Sciatic nerve (tissue), 2 donors: ENCODE data around the gene GALNT1. TPM values are rescaled to one million over a fixed set of nuclear protein-coding genes. Genes with fewer than 3 reads are reported as not detected.
"Not testable (repeated sequence)": the region's sequence is repeated elsewhere in the genome, so short reads cannot be mapped to it uniquely, and the experiment has no call there.

Experiments
- ATAC-seq: fragments of 200-7000 bp; cut with Tn5 transposase; one replicate; pipeline ENCODE4 v1.9.1; 2020; ENCODE audit warnings: mild to moderate bottlenecking, moderate library complexity
- DNase-seq: peaks from one replicate; pipeline ENCODE4 v3.0.0-alpha.2; 2020; ENCODE audit warnings: low spot score
- intact Hi-C: fragments of 100-400 bp; cut with DNase I; formaldehyde crosslinking; loops from one replicate; pipeline ENCODE4 v1.14.2; 2022
- total RNA-seq: library from RNA; stranded (reverse); fragmentation: NEBNext Ultra II Directional; extraction: Animal tissue kit (Norgen Biotek cat#: 25700); gene quantifications from one replicate; pipeline ENCODE4 v1.2.1, GENCODE V29; 2021
- donor health status: DM: no; HTN: no; CAD: no.
- donor health status: DM: no; HTN: no; CAD: no.

Gene GALNT1
- total RNA-seq: 64.9 TPM

- intact Hi-C loops: loop anchor here (10.0 kb wide), 1 partner anchor 167 kb away; no protein-coding TSS in a partner anchor
- no peak for DNase-seq
- peak; percentile 62 for ATAC-seq
Observed at GRCh38 chr18:35581546-35581897, at the start of gene GALNT1. Gene GALNT1, plus strand, starts transcription at chr18:35581740. Its CDS starts 72,923 bp downstream, at chr18:35654663.

GRCh38 chr18:35533916-35534405 is 47.6 kb upstream of the GALNT1 start:
- intact Hi-C loops: no loop called here

GRCh38 chr18:35535297-35535696 is 46.2 kb upstream of the GALNT1 start:
- DNase-seq: no peak
- intact Hi-C loops: no loop called here

More at GRCh38 chr18:35533916-35534405, 47.6 kb upstream of the GALNT1 start:
- DNase-seq: no peak
- no peak for ATAC-seq

GRCh38 chr18:35542356-35542755 is 39.2 kb upstream of the GALNT1 start:
- DNase-seq (no peak), ATAC-seq (no peak)
- intact Hi-C loops: no loop called here

More at GRCh38 chr18:35535297-35535696, 46.2 kb upstream of the GALNT1 start:
- no peak for ATAC-seq

GRCh38 chr18:35547008-35547605 is 34.4 kb upstream of the GALNT1 start:
- ATAC-seq: no peak
- DNase-seq: no peak
- intact Hi-C loops: no loop called here

- intact Hi-C loops: no loop called here
- ATAC-seq (no peak), DNase-seq (no peak)
Observed at GRCh38 chr18:35549564-35549963, 32.0 kb upstream of the GALNT1 start.

GRCh38 chr18:35553300-35553699 is 28.2 kb upstream of the GALNT1 start:
- no peak for DNase-seq
- no peak for ATAC-seq

GRCh38 chr18:35555538-35555937 is 26.0 kb upstream of the GALNT1 start:
- ATAC-seq, DNase-seq, intact Hi-C loops: not testable (repeated sequence)

More at GRCh38 chr18:35553300-35553699, 28.2 kb upstream of the GALNT1 start:
- intact Hi-C loops: no loop called here

GRCh38 chr18:35559867-35560266 is 21.7 kb upstream of the GALNT1 start:
- ATAC-seq (no peak), DNase-seq (no peak)
- intact Hi-C loops: no loop called here

- intact Hi-C loops: no loop called here
- DNase-seq: no peak
- no peak for ATAC-seq
Observed at GRCh38 chr18:35564795-35565453, 16.6 kb upstream of the GALNT1 start.

- intact Hi-C loops: no loop called here
- ATAC-seq (no peak), DNase-seq (no peak)
Observed at GRCh38 chr18:35566019-35566418, 15.5 kb upstream of the GALNT1 start.

- ATAC-seq: no peak
- no peak for DNase-seq
- intact Hi-C loops: no loop called here
Observed at GRCh38 chr18:35570182-35570581, 11.4 kb upstream of the GALNT1 start.

GRCh38 chr18:35571138-35571537 is 10.4 kb upstream of the GALNT1 start:
- ATAC-seq (no peak), DNase-seq (no peak)
- intact Hi-C loops: no loop called here

GRCh38 chr18:35572644-35573043 is 8.9 kb upstream of the GALNT1 start:
- no peak for DNase-seq
- no peak for ATAC-seq
- intact Hi-C loops: no loop called here

GRCh38 chr18:35573531-35573930 is 8.0 kb upstream of the GALNT1 start:
- ATAC-seq: no peak

GRCh38 chr18:35576240-35576845 is 5.2 kb upstream of the GALNT1 start:
- DNase-seq, ATAC-seq, intact Hi-C loops: not testable (repeated sequence)

More at GRCh38 chr18:35573531-35573930, 8.0 kb upstream of the GALNT1 start:
- DNase-seq: no peak
- intact Hi-C loops: no loop called here

GRCh38 chr18:35577045-35577848 is 4.3 kb upstream of the GALNT1 start:
- intact Hi-C loops: no loop called here
- no peak for ATAC-seq
- DNase-seq: no peak

- DNase-seq: no peak
- intact Hi-C loops: no loop called here
Observed at GRCh38 chr18:35578481-35578880, 3.1 kb upstream of the GALNT1 start.

GRCh38 chr18:35578936-35579335 is 2.6 kb upstream of the GALNT1 start:
- intact Hi-C loops: no loop called here
- no peak for DNase-seq
- ATAC-seq: no peak

More at GRCh38 chr18:35578481-35578880, 3.1 kb upstream of the GALNT1 start:
- ATAC-seq: no peak
